Right atrium auricular region (tissue), 2 donors: ENCODE measurements around the gene MAD1L1. TPM values are rescaled to one million over a fixed set of nuclear protein-coding genes. Genes with fewer than 3 reads are reported as not detected.
A peak's percentile ranks its signal among the peaks of the same experiment; 100 is the strongest.

Experiments
- DNase-seq: peaks from one replicate; pipeline ENCODE4 v3.0.0-alpha.2; 2019; ENCODE audit warnings: low spot score
- H3K27ac ChIP-seq, 2 donors: fragments of 200-600 bp; sonication (generic); 1 replicate in 1 of 2; 2 replicates in 1 of 2; pipeline ENCODE4 v1.5.1; 2016 to 2019
- H3K27me3 ChIP-seq, 2 donors: fragments of 200-600 bp; sonication (generic); one replicate each; pipeline versions ENCODE4 v1.5.1 to v1.6.0; 2017 to 2019
- H3K36me3 ChIP-seq: fragments of 200-600 bp; sonication (generic); one replicate; pipeline ENCODE4 v1.5.1; 2016
- H3K4me1 ChIP-seq, 2 donors: fragments of 200-600 bp; sonication (generic); one replicate each; pipeline versions ENCODE4 v1.5.1 to v1.6.0; 2017 to 2019
- H3K4me3 ChIP-seq, 2 donors: fragments of 200-600 bp; sonication (generic); 1 replicate in 1 of 2; 2 replicates in 1 of 2; pipeline ENCODE4 v1.5.1; 2017 to 2019; ENCODE audit warnings: mild to moderate bottlenecking in 1 of 2, moderate library complexity in 1 of 2
- H3K9me3 ChIP-seq, 2 donors: fragments of 200-600 bp; sonication (generic); one replicate each; pipeline ENCODE4 v1.5.1; 2019
- CTCF ChIP-seq, 2 donors: fragments of 200-600 bp; sonication (generic); IDR thresholded peaks; one replicate each; pipeline ENCODE4 v1.5.1; 2019; ENCODE audit warnings: antibody characterized with exemption in 2 of 2
- total RNA-seq, 2 donors: library from RNA; depleted of rRNA; stranded (reverse); fragments of >200 nt; gene quantifications; one replicate each; pipeline ENCODE4 v1.1.0, GENCODE V29; 2016

The MAD1L1 gene
- total RNA-seq, 2 donors from 2014 or later = 13.3 to 31.9 TPM

GRCh38 chr7:2011266-2012043 is 221.3 kb downstream of the MAD1L1 start:
- Histone ChIP-seq H3K36me3 (no peaks in the 10 kb centered on the region), H3K27ac (peak overlapping the region; percentile 89 to 98), H3K4me3 (no peak overlapping the region), H3K27me3 (no peaks in the 10 kb centered on the region), H3K4me1 (peaks cover 0 to 57% of the 10 kb centered on the region in 2 donors), H3K9me3 (no peaks in the 10 kb centered on the region)
- no peak for TF ChIP-seq CTCF (IDR thresholded peaks at IDR 0.05)
- no peak for DNase-seq

GRCh38 chr7:2010551-2011265 is 222.0 kb downstream of the MAD1L1 start:
- no peaks in the 10 kb centered on the region for H3K27me3 ChIP-seq
- H3K9me3 ChIP-seq = no peaks in the 10 kb centered on the region
- DNase-seq = no peak
- peaks cover 0 to 64% of the 10 kb centered on the region in 2 donors for H3K4me1 ChIP-seq
- TF ChIP-seq CTCF (IDR thresholded peaks at IDR 0.05) = no peak
- no peak overlapping the region for H3K4me3 ChIP-seq
- no peaks in the 10 kb centered on the region for H3K36me3 ChIP-seq
- peak overlapping the region; percentile 89 to 98 for H3K27ac ChIP-seq

DNA sequence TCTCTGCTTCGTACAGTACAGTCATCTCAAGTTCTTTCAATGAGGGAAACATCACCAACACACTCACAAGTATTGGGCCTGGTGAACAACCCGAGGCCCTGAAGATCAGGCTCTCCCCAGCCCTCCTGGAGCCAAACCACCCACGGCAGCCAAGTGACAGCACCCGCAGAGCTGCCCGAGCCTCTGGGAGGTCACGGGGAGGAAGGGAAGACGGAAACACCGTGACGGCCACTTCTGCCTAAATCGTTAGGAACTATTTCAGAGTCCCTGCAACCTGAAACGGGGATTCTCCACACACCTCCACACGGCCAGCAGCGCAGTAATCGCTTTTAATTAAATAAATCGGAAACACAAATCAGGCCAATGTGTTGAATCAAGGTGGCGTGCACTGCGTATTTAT is 222.6 kb downstream of the MAD1L1 start:
- no peaks in the 10 kb centered on the region for H3K9me3 ChIP-seq
- H3K27me3 ChIP-seq = no peaks in the 10 kb centered on the region
- no peaks in the 10 kb centered on the region for H3K36me3 ChIP-seq
- no peak overlapping the region for H3K4me3 ChIP-seq
- peaks cover 0 to 65% of the 10 kb centered on the region in 2 donors for H3K4me1 ChIP-seq
- H3K27ac ChIP-seq = peak overlapping the region; percentile 89 to 98
- DNase-seq = no peak
- TF ChIP-seq CTCF (IDR thresholded peaks at IDR 0.05) = no peak

DNA sequence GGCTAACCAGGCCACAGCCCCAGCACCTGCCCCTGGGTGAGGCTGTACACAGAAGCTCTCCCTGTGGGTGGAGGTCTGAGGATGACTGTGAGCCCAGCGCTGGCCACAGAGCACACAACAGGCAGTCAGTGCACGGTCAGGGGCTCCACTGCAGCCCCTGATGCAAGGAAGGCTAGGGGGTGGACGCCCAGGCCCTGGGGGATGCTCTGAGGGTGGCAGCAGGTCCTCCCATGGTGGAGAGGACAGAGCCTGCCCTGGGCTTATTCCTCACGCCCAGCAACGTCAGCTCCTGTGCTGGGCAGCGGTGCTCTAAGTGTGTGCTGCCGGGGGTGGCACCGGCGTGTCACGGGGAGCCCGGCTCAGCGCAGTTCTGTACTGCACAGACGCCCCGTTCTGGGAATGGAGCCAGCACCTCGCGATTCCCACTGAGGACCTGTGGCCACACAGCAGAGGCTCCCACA is 223.2 kb downstream of the MAD1L1 start:
- Histone ChIP-seq H3K4me1 (peaks cover 0 to 65% of the 10 kb centered on the region in 2 donors), H3K9me3 (no peaks in the 10 kb centered on the region), H3K36me3 (no peaks in the 10 kb centered on the region), H3K4me3 (no peak overlapping the region), H3K27ac (peak overlapping the region; percentile 89 to 98), H3K27me3 (no peaks in the 10 kb centered on the region)
- no peak for DNase-seq
- TF ChIP-seq CTCF (IDR thresholded peaks at IDR 0.05) = no peak

DNA sequence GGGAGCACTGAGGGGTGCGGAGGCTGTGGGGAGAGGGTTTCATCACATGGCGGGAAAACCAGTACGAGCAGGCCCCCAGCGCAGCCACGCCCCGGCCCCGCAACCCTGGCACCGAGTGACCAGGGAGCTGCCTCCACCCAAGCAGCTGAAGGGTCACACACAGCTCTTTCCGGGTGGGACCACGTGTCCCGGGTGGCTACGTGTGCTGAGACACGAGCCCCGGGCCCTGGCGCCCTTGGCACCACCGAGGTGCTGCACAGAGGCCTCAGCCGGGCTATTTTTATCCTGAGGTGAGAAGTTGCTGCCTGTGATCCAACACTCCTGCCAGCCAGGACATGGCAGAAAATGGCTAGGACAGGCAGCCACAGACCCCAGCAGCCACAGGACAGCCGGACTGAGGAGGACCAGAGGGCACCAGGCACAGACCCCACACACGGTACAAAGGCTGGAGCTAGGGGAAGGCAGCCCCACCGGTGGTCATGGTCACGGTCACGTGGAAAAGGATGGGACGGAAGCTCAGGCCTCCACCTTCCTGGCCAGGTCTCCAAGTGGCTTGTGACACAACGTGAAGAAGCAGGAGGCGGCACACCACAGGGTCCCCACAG is 223.7 kb downstream of the MAD1L1 start:
- TF ChIP-seq CTCF (IDR thresholded peaks at IDR 0.05) = no peak
- no peak for DNase-seq

More for the DNA sequence above, 223.7 kb downstream of the MAD1L1 start:
- H3K36me3 ChIP-seq = no peaks in the 10 kb centered on the region
- H3K27ac ChIP-seq = peak overlapping the region; percentile 89 to 98
- H3K27me3 ChIP-seq = no peaks in the 10 kb centered on the region
- H3K4me3 ChIP-seq = no peak overlapping the region
- H3K4me1 ChIP-seq = peaks cover 0 to 65% of the 10 kb centered on the region in 2 donors
- no peaks in the 10 kb centered on the region for H3K9me3 ChIP-seq
